ENCODE results near the gene ULK1.

The ULK1 gene

DNA sequence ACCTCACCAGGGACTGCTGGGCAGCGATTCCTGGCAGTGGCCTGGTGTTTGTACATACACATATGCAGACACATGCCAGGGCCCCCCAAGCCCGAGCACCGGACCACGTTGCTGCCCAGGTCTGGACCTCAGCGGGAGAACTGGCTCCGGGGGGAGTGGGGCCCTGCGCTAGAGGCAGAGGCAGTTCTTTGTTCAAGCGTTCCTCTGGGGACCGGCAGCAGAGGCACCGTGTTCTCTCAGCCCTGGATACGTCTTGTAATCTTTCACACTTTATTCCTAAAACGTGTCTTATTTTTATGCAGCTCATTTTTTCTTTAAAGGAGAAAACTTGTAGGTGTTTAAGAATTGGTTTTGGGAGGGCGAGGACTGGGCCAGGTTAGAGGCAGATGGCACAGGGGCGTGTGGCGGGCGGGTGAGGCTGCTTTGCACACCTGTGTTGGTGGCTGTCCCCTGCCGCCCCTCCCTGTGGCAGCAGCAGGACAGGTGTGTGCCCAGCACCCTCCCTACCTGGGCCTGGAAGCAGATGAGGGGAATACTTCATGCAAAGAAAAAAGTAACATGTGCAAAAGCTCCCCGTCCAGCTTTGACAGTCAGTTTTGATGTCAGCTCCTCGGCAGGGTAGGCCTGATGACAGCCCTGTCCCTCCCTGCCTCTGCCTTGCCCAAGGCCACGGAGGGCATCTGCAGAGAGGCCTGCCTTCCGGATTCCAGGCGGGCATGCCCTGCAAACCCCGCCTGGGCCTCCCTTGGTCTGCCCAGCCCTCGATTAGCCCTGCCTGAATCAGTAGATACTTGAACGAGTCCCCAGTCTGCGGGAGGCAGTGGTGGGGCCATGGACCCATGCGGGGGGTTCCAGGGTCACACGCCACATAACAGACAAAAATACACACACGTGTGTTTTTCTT is 27.7 kb downstream of the ULK1 start:
- no peak for DNase-seq

DNA sequence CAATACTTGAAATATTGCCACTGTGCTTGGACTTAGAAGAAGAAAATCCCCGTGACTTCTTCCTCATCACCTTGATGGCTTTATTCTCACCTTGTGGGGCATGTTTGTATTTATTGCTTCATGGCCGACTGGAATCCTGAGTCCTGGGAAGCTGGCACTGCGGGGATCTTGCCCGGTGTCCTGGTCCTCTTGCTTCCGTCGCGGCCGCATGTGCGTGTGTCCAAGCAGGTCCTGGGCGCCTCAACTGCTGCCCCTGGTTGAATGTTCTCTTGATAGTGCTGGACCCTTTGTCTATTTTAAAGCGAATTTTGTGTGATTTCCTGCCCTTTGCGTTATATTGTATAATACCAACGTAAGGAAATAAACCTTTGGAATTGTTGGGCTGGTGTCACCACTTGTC is 28.4 kb downstream of the ULK1 start:
- DNase-seq: no peak

DNA sequence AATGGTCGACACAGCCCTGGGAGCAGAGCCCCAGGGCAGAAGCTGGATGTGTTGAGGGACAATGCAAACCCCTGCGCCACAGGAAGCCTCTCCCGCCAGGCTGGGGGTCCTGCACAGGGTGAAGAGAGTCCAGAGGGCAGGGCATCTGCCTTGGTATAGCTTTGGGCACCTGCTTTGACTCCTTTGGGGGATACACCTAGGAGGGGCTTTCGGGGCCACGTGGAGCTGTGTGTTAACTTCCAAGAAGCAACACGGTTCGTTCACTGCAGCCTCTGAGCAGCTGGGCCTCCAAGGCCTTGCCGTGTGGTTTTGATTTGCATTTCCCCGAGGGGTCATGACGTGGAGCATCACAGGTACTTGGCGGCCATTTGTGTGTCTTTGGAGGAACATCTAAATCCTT is 28.8 kb downstream of the ULK1 start:
- peak in 1 of 2 donors; percentile 75 for DNase-seq

DNA sequence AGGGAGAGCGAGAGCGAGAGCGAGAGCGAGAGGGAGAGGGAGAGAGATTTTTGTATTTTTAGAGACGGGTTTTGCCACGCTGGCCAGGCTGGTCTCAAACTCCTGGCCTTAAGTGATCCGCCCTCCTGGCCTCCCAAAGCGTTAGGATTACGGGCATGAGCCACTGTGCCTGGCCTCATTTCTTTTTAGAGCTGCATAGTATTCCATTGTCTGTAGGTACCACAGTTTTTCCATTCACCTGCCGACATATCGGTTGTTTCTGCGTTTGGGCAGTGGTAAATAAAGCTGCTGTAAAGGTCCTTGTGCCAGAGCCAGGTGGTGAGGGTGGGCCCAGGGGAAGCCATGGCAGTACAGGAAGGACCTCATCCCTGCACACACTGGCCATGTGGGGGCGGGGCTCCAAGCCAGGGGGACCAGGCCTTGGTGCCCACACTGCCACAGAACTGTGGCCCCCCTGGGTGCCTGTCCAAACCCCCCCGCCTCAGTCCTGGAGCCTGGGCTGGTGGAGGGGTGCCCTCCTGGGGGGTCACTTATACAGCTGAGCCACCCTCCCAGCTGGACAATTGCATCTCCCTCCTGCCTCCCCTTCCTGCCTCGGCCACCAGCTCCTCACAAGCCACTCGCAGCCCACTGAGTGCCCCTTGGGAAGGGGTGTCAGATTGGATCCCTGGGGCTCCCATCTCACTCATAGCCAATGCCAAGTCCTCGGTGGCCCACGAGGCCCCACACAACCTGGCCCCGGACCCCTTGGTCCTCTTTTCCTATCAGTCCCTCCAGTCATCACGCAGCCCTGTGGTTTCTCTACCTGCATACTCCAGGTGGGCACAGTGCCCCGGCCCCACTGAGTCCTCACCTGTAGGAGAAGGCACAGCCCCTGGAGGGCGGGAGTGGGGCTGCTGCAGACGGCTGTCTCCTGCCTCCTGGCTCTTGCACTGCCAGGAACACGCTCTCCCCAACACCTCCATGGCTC is 33.0 kb downstream of the ULK1 start:
- DNase-seq: no peak

DNA sequence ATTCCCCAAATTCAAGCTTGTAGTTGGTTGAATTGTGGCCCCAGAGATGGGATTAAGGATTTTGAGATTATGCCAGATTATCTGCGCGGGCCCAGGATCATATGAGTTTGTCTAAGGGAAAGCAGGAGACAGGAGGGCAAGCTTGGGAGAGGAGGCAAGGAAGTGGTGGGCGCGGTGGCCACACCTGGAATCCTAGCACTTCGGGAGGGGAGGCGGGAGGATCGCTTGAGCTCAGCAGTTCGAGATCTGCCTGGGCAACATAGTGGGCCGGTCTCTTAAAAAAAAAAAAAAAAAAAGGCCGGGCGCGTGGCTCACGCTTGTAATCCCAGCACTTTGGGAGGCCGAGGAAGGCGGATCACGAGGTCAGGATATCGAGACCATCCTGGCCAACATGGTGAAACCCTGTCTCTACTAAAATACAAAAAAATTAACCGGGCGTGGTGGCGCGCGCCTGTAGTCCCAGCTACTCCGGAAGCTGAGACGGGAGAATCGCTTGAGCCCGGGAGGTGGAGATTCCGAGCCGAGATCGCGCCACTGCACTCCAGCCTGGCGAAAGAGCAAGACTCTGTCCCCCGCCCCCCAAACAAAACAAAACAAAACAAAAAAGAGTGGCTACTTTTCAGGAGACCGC is 33.8 kb downstream of the ULK1 start:
- no peak for DNase-seq

DNA sequence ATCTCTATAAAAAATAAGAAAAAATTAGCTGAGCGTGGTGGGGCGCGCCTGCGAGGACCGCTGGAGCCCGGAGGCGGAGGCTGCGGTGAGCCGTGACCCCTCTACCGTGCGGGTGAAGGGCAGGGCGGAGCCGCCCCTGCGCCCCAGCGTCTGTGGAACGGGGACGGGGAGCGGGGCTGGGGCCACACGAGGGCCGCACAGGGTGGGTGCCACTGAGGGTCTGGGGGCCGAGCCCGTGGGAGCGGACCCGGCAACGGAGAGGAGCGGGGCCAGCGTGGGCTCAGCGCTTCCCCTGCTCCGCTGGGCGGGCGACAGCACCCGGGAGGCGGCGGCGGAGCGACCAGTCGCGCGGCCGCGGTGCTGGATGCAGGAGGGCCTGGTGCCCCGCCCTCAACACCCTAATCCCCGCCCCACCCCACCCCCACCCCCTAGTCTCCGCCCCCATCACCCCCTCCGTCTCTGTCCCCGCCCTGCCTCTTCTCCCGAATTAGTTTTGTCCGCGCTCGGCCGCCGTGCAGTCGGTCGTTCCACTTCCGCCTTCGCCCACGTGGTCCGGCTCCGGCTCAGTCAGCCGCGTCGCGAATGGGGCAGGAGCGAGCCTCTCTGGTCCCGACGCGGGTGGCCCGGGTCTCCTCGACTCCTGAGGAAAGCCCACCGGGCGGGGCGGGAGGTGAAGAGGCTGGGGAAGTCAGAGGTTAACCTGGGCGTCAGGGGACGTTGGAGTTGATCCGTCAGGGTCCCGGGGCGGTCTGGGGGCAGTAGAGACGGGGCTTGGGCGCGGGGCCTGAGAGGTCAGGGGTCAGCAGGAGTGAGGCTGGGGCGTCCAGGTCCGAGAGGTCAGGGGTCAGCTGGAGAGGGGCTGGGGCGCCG is 34.5 kb downstream of the ULK1 start, which contains the start of gene PUS1:
PUS1 (plus strand) TSS at position 566 of the 870 bp plus-strand sequence. CDS start 447 bp downstream, outside the sequence.
- peak; percentile 96 for DNase-seq

DNA sequence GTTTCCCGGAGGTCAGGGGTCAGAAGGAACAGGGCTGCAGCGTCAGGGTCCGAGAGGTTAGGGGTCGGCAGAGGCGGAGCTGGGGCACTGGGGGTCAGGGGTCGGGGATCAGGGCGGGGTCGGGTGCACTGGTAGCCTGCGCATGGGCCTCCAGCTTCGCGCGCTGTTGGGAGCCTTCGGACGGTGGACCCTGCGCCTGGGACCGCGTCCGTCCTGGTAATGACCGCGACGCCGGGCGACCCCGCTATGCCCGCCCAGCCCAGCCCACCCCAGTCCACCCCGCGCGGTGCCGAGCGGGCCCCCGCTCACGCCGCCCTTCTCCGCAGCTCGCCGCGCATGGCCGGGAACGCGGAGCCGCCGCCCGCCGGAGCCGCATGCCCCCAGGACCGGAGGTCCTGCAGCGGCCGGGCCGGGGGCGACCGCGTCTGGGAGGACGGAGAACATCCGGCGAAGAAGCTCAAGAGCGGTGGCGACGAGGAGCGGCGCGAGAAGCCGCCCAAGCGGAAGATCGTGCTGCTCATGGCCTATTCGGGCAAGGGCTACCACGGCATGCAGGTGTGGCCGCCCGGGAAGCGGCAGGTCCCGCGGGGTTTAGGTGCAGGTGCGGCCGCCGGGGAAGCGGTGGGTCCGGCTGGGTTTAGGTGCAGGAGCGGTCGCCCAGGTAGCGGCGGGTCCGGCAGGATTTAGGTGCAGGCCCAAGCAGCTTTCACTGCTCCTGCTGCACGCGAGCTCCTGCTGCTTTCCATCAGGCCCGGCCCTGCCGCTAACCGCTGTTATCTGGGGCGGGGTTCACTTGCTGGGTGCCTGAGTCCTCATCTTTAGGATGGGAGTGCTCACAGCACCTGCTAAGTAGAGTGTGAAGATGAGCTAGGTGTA is 35.4 kb downstream of the ULK1 start:
- peak in 1 of 2 donors; percentile 28 for DNase-seq

DNA sequence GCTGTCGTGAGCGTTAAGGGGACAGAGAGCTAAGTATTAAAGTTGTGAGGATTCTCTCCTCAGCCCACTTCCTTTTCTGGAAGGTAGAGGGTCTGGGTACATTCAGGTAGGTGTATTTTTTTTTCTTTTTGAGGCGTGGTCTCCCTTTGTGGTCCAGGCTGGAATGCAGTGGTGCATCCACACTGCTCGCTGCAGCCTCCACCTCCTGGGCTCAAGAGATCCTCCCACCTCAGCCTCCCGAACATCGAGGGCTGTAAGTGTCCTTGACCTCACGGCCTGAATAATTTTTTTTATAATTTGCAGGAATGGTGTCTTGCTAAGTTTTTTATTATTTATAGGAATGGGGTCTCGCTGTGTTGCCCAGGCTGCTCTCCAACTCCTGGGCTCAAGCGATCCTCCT is 36.1 kb downstream of the ULK1 start:
- no peak for DNase-seq

DNA sequence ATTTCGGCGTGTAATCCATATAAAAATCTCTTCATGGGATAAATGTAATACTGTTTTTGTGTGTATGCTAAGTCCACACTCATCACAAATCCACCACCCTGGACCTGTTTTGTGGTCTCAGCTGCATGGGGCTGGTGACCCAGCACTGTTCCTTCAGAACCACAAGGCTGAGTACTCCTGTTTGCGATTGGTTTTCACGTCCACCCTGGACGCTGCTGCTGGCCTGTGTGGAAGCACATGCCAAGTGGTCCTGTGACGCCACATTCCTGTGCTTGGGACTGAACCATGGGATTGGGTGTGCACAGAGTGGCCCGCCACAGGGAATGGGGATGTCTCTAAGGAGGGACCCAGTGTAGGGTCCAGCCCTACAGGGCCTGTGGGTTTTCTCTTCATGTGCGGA is 39.0 kb downstream of the ULK1 start:
- no peak for DNase-seq

DNA sequence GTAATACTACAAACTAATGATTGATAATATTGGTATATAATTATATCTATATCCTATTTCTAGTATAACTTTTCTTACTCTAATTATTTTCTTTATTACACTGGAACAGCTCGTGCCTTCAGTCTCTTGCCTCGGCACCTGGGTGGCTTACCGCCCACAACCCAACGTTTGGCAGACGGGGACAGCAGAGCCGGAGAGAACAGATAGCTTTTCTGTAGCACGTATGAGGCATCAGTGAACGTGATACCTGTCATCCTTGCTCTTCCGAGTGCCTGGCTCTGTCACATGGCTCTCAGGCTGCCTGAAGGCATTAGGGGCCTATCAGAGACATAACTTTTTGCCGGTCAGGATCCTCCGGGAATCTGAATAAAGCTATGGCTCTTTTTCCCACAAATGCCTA is 40.1 kb downstream of the ULK1 start:
- no peak for DNase-seq

DNA sequence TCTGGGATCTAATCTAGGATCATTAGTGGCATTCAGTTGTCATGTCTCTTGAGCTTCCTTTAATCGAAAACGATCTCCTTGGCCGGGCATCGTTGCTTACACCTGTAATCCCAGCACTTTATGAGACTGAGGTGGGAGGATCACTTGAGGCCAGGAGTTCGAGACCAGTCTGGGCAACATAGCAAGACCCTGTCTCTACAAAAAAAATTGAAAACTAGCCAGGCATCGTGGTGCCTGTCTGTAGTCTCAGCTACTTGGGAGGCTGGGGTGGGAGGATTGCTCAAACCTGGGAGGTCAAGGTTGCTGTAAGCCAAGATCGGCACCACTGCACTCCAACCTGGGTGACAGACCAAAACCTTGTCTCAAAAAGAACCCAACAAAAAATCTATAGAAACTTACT is 43.7 kb downstream of the ULK1 start:
- no peak for DNase-seq

DNA sequence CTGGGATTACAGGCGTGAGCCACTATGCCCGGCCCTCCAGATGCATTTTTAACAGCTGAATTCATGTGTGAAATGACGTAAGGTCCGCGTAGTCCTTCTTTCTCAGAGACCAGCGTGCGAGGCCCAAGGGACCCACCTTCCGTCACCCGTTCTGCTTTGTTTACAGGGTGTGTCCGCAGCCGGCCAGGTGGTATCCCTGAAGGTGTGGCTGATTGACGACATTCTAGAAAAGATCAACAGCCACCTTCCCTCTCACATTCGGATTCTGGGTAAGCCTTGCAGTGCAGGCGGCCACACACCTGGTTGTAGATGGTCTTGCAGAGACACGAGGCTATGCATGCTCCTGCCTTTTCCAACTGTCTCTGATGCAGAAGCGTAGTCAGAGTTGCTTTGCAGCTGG is 44.6 kb downstream of the ULK1 start:
- DNase-seq: no peak

DNA sequence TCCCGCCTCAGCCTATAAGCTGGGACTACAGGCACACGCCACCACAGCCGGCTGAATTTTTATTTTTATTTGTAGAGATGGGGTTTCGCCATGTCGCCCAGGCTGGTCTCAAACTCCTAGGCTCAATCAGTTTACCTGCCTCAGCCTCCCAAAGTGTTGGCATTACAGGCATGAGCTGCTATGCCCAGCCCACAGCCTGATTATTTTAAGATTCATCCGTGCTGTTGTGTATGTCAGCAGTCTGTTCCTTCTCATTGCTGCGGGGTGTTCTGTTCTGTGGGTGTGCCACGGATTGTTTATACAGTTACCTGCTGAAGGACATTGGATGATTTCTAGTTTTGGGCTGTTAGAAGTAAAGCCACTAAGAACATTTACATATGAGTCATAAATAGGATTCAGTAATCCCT is 45.7 kb downstream of the ULK1 start:
- no peak for DNase-seq

DNA sequence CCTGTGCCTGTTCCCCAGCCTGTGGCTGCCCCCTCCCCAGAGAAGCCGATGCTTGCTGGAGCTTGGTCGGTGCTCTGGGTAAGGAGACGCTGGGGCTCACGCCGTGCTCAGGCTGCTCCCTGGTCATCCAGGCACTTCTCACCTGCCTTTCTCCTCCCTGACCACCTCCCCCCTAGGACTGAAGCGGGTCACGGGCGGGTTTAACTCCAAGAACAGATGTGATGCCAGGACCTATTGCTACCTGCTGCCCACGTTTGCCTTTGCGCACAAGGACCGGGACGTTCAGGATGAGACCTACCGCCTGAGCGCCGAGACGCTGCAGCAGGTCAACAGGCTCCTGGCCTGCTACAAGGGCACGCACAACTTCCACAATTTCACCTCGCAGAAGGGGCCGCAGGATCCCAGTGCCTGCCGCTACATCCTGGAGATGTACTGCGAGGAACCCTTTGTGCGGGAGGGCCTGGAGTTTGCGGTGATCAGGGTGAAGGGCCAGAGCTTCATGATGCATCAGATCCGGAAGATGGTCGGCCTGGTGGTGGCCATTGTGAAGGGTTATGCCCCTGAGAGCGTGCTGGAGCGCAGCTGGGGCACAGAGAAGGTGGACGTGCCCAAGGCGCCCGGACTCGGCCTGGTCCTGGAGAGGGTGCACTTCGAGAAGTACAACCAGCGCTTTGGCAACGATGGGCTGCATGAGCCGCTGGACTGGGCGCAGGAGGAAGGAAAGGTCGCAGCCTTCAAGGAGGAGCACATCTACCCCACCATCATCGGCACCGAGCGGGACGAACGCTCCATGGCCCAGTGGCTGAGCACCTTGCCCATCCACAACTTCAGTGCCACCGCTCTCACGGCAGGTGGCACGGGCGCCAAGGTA is 46.9 kb downstream of the ULK1 start:
- no peak for DNase-seq

DNA sequence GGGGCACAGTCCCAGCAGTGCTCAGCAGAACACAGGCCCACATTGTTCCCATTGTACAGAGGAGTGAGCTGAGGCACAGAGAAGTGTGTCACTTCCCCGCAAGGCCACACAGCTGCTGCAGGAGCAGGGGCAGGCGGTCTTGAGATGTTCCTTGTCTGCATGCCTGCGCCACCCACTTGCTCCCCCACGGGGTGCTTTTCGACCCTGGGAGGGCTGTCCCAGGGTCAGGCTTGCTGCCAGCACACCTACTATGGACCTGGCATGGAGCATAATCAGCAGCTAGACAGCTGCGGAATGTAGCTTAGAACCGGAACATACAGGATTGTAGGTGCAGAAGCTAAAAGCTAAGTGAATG is 47.5 kb downstream of the ULK1 start:
- DNase-seq: no peak

DNA sequence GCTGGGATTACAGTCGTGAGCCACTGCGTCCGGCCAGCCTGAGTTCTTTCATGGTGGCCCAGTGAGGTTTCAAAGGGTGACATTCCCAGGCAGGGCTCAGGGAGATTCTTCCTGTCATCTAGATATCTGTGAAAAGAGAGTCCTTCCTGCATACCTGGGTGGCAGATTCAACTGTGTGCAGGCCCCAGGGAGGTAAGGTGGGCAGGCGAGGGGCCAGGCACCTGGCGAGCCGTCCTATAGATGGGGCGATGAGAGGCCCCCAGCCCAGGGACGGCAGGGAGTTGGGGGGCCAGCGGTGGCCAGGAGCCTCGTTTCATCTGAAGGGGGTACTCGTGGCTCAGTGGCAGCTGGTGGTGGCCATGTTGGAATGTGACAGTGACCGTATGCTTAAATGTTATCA is 48.2 kb downstream of the ULK1 start:
- no peak for DNase-seq

DNA sequence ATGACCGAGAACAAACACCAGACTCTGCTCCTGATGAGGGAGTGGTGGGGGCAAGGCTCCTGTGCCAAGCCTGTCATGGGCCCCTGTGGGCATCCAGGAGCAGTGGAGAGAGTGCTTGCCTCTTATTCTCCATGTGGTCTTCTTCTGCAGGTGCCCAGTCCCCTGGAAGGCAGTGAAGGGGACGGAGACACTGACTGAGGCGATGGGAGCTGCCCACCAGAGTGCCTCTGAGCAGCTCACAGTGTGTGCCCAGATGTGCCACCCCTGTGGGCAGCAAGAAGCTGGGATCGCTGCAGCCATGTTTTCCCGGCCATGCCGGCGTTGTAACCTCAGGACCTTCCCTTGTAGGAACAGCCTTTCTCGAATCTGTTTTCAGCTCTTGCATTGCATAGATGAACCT is 49.0 kb downstream of the ULK1 start:
- peak in 1 of 2 donors; percentile 5 for DNase-seq

DNA sequence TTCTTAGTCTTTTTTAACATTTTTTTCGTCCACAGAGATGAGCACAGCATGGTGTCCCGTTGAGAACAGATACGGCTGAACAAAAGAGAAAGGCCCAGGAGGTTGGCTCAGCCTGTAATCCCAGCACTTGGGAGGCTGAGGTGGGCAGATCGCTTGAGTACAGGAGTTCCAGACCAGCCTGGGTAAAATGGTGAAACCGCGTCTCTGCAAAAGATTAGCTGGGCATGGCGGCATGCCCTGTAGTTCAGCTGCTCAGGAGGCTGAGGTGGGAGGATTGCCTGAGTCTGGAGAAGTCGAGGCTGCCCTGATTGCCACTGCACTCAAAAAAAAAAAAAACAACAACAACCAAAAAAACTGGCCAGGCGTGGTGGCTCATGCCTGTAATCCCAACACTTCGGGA is 49.5 kb downstream of the ULK1 start:
- peak in 1 of 2 donors; percentile 0 for DNase-seq

DNA sequence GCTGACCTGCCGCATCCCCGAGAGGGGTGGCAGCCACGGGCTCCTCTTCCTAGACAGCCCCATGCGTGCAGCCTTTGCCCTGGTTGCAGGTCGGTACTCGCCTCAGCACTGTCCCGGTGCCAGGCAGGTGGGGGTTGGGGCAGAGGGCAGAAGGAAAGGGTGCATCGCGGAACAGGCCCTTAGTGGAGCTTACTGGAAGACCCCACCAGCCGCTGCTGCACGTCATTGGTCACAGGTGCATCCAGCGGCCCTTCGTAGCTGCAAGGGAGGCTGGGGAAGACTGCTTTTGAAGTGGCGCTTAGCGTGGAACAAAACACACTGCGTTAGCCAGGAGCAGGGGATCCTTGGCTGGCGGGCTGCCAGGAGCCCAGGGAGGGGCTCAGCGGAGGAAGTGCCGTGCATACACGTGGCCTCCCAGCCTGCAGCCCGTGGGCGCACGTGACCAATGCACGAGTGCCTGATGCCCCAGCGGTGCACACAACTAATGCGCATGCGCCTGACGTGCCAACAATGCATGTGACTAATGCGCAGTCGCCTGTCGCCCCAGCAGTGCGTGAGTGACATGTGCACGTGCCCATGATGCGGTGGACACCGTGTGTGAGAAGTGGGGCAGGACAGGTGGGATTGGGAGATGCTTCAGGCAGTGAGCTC is 50.3 kb downstream of the ULK1 start:
- DNase-seq: peak in 1 of 2 donors; percentile 10

DNA sequence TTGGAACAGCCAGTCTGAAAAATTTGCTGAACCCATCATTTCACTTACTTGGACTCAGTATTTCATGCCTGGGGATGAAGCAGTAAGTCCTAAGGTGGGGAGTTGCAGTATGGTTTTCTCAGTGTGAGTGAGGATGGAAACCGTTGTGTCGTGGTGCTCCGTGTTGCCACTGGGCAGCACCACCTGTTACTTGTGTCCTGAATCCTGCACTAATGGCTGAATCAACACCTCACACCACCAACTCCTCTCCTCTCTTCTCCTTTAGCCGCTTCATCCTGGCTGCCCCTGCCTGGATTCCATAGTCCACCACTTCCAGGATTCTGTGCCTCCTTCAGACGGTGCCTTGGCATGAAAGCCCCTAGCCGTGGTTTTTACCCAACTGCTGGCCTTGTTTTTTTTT is 52.3 kb downstream of the ULK1 start:
- peak in 1 of 2 donors; percentile 7 for DNase-seq

Data from CD4-positive, alpha-beta T cell treated with Interleukin-4 for 1 hour (primary cell).